GM21423 (cell line): ENCODE data around the gene TRABD.

Source experiments
- ATAC-seq: cut with Tn5 transposase; IDR thresholded peaks from one replicate; pipeline ENCODE4 v1.9.1; 2021; ENCODE audit warnings: mild to moderate bottlenecking, moderate library complexity; ENCODE audit not compliant: unreplicated experiment

Gene TRABD

GRCh38 chr22:50216684-50217520, 31.2 kb downstream of the TRABD start:
- no peak for ATAC-seq

- no peak for ATAC-seq
These were observed 31.9 kb downstream of the TRABD start for GRCh38 chr22:50217543-50218152.

- ATAC-seq, result no peak
These were observed 32.7 kb downstream of the TRABD start for GRCh38 chr22:50218153-50218995.

- ATAC-seq, result no peak
These were observed 33.4 kb downstream of the TRABD start for GRCh38 chr22:50218996-50219727.

GRCh38 chr22:50219800-50220602, 34.3 kb downstream of the TRABD start:
- no peak for ATAC-seq

- no peak for ATAC-seq
These were observed 35.1 kb downstream of the TRABD start for GRCh38 chr22:50220603-50221409.

GRCh38 chr22:50221410-50222300, 35.9 kb downstream of the TRABD start:
- ATAC-seq, result no peak

- ATAC-seq, result no peak
These were observed 36.8 kb downstream of the TRABD start for GRCh38 chr22:50222508-50222907.

GRCh38 chr22:50224071-50224470, 38.4 kb downstream of the TRABD start:
- ATAC-seq, result no peak

- no peak for ATAC-seq
These were observed 39.7 kb downstream of the TRABD start for GRCh38 chr22:50225200-50225969.

- no peak for ATAC-seq
These were observed 40.6 kb downstream of the TRABD start for GRCh38 chr22:50226063-50226874.

- no peak for ATAC-seq
These were observed 41.1 kb downstream of the TRABD start for GRCh38 chr22:50226875-50227165.

GRCh38 chr22:50227579-50228215, 42.0 kb downstream of the TRABD start:
- ATAC-seq, result no peak

- no peak for ATAC-seq
These were observed 42.7 kb downstream of the TRABD start for GRCh38 chr22:50228366-50228765.

- ATAC-seq, result no peak
These were observed 43.7 kb downstream of the TRABD start for GRCh38 chr22:50229370-50229769.

- no peak for ATAC-seq
These were observed 46.9 kb downstream of the TRABD start for GRCh38 chr22:50232481-50233151.
